GM12872 (cell line): ENCODE data around the gene GRAP2.

ENCODE experiments used
- TF ChIP-seq, protein P1 (sequence below): IDR thresholded peaks from 3 replicates; pipeline ENCODE4 v1.5.1; 2011; ENCODE audit warnings: low read depth, mild to moderate bottlenecking, low read length, moderate library complexity; ENCODE audit not compliant: insufficient read depth

GRAP2 gene

DNA sequence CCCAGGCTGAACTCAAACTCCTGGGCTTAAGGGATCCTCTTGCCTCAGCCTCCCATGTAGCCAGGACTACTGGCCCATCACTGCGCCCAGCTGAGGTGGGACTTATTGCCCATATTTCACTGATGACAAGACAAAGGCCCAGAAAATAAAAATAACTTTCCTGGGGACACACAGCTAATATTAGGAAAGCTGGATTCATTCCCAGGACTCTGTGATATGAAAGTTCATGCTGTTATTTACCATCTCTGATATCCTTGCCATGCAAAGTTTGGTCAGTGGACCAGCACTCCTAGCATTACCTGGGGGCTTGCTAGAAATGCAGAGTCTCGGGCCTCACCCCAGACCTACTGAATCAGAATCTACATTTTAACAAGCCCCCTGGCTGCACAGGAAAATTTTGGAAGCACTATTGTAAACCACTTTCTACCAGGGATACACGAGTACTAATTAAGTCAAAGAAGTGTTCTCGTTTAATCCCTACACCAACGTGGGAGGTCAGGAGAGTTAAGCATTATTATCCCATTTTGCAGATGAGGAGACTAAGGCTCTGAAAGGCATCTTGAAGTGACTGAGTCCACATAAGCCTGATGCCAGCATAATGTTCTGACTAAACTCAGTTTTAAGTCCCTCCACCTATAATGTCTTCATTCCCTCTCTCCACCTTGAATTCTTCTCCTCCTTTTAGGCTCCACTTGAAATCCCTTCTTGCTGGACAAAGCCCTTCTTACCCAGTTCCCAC is 91.4 kb downstream of the GRAP2 start:
- TF ChIP-seq, protein P1, sequence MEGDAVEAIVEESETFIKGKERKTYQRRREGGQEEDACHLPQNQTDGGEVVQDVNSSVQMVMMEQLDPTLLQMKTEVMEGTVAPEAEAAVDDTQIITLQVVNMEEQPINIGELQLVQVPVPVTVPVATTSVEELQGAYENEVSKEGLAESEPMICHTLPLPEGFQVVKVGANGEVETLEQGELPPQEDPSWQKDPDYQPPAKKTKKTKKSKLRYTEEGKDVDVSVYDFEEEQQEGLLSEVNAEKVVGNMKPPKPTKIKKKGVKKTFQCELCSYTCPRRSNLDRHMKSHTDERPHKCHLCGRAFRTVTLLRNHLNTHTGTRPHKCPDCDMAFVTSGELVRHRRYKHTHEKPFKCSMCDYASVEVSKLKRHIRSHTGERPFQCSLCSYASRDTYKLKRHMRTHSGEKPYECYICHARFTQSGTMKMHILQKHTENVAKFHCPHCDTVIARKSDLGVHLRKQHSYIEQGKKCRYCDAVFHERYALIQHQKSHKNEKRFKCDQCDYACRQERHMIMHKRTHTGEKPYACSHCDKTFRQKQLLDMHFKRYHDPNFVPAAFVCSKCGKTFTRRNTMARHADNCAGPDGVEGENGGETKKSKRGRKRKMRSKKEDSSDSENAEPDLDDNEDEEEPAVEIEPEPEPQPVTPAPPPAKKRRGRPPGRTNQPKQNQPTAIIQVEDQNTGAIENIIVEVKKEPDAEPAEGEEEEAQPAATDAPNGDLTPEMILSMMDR, result no peak

- TF ChIP-seq, protein P1, result no peak
These were observed 93.2 kb downstream of the GRAP2 start for GRCh38 chr22:39994041-39994565.

DNA sequence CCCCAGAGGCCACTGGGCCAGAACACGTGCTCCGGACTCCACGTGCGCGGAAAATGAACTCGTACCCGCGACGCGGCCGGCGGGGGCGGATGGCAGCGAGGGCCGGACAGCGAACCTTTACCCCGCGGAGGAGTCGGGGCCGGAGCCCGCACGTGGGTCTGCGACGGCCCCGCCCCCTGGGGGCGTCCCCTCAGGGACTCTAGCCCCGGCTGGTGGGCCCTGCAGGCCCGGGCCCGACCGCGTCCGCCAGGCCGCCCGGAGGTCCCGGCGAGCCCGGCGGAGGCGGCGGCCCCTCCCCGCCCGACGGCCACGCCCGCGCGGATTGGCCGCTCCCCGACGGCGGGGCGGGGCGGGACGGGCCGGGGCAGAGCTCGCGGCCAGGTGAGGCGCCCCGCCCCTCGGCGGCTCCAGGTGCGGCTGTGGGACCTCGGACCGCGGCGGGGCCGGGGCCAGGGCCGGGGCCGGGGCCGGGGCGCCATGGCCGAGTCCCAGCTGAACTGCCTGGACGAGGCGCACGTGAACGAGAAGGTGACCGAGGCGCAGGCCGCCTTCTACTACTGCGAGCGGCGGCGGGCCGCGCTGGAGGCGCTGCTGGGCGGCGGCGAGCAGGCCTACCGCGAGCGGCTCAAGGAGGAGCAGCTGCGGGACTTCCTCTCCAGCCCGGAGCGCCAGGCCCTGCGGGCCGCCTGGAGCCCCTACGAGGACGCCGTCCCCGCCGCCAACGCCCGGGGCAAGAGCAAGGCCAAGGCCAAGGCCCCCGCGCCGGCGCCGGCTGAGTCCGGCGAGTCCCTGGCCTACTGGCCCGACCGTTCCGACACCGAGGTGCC is 93.9 kb downstream of the GRAP2 start, which contains the start of gene FAM83F:
Gene FAM83F, plus strand, starts transcription at position 389 of the 827 bp plus-strand sequence. Its CDS starts 89 bp downstream, at position 478.
- TF ChIP-seq, protein P1, result no peak

- TF ChIP-seq, protein P1, result no peak
These were observed 94.7 kb downstream of the GRAP2 start for GRCh38 chr22:39995393-39996252.

DNA sequence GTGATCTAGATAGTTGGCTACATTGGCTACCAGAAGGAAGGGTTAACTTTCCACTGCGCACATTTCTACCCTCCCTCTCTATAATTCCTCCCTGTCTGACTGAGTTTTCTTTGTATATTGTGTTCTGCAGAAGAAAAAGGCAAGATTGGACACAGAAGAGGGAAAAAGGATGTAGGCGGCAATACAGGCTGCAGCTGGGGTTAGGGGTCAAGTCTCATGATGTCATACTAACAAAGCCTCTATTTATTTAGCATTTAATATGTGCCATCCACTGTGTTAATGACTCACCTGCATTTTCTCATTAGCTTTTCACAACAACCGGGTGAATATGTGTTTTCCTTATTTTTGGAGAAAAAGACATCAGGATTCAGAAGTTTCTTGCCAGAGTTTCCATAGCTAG is 95.8 kb downstream of the GRAP2 start:
- TF ChIP-seq, protein P1, result no peak

DNA sequence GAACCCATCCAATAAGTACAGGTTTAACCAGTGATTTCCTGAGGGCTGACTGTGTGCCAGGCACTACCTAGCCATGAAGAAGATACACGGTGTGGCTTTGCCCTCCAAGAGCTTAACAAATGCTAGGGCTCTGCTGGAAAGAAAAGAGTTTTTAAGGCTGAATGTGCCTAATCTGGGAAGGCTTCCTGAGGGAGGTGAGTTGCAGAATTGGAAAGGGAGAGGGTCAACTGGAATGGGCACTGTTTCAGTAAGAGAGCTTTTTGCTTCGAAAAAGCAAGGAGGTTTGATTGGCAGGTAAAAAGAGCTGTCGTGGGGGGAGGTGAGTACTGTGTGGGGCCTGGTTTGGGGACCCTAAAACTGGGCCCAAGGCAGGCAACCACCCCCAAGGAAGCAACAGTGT is 96.5 kb downstream of the GRAP2 start:
- TF ChIP-seq, protein P1, result no peak
